HEK293 (cell line): Measurements from ENCODE around the gene SUOX.

Source experiments
- CTCF ChIP-seq: fragments of 450-650 bp; formaldehyde crosslinking; IDR thresholded peaks from 2 replicates; pipeline ENCODE4 v1.5.1; 2016; ENCODE audit warnings: missing biosample characterization, missing genetic modification characterization
- PRDM6 ChIP-seq: fragments of 450-650 bp; formaldehyde crosslinking; IDR thresholded peaks from 2 replicates; pipeline ENCODE4 v1.5.1; 2017; ENCODE audit warnings: missing biosample characterization, missing genetic modification characterization
- YY2 ChIP-seq: fragments of 450-650 bp; formaldehyde crosslinking; IDR thresholded peaks from 2 replicates; pipeline ENCODE4 v1.5.1; 2016; ENCODE audit warnings: missing biosample characterization, missing genetic modification characterization
- ZBTB21 ChIP-seq: fragments of 450-650 bp; formaldehyde crosslinking; IDR thresholded peaks from 2 replicates; pipeline ENCODE4 v1.5.1; 2017; ENCODE audit warnings: missing biosample characterization, missing genetic modification characterization
- ZNF18 ChIP-seq: fragments of 450-650 bp; formaldehyde crosslinking; IDR thresholded peaks from 2 replicates; pipeline ENCODE4 v1.5.1; 2016; ENCODE audit warnings: missing biosample characterization, missing genetic modification characterization
- ZNF513 ChIP-seq: fragments of 450-650 bp; IDR thresholded peaks from 2 replicates; pipeline ENCODE4 v1.5.1; 2018; ENCODE audit warnings: missing biosample characterization, missing genetic modification characterization
- ZNF561 ChIP-seq: fragments of 450-650 bp; IDR thresholded peaks from 2 replicates; pipeline ENCODE4 v1.5.1; 2018; ENCODE audit warnings: missing biosample characterization, missing genetic modification characterization, borderline replicate concordance
- ZNF701 ChIP-seq: fragments of 450-650 bp; formaldehyde crosslinking; IDR thresholded peaks from 2 replicates; pipeline ENCODE4 v1.5.1; 2016; ENCODE audit warnings: missing biosample characterization, missing genetic modification characterization
- ZNF704 ChIP-seq: fragments of 450-650 bp; formaldehyde crosslinking; IDR thresholded peaks from 2 replicates; pipeline ENCODE4 v1.5.1; 2016; ENCODE audit warnings: missing biosample characterization, missing genetic modification characterization
- ZNF785 ChIP-seq: fragments of 450-650 bp; formaldehyde crosslinking; IDR thresholded peaks from 2 replicates; pipeline ENCODE4 v1.5.1; 2016; ENCODE audit warnings: missing biosample characterization, missing genetic modification characterization

GRCh38 chr12:56017181-56017580 is 20.1 kb downstream of the SUOX start:
- TF ChIP-seq CTCF (tag by site-specific recombination) (no peak), ZNF785 (tag by site-specific recombination) (no peak), ZNF513 (no peak), ZNF701 (tag by site-specific recombination) (no peak), ZBTB21 (tag by site-specific recombination) (no peak), ZNF704 (tag by site-specific recombination) (no peak), ZNF18 (tag by site-specific recombination) (no peak), YY2 (tag by site-specific recombination) (no peak), ZNF561 (tag by site-specific recombination) (no peak), PRDM6 (tag by site-specific recombination) (no peak)
